GM18520 (cell line): ENCODE results near the gene GNAL.

ENCODE experiments used
- ATAC-seq: cut with Tn5 transposase; IDR thresholded peaks from one replicate; pipeline ENCODE4 v1.9.1; 2021; ENCODE audit not compliant: unreplicated experiment

Gene GNAL

DNA sequence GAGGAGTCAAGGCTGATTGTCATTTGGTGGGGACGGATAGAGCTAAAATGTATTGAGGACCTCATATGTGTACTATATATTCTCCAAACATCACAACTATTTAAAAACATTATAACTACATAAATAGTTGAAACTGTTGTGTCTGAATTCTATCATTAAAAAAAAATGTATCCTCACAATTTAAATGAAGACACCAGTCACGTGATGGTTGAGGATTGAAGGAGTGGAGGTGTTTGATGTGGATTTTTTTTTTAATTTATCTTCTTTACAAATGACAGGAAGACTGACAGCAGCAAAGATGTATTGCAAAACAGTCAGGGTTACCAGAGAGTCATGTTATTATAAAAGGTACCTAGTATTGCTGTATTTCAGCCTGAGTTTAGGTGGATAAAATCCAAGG lies 30.0 kb downstream of the GNAL start:
- ATAC-seq: no peak

DNA sequence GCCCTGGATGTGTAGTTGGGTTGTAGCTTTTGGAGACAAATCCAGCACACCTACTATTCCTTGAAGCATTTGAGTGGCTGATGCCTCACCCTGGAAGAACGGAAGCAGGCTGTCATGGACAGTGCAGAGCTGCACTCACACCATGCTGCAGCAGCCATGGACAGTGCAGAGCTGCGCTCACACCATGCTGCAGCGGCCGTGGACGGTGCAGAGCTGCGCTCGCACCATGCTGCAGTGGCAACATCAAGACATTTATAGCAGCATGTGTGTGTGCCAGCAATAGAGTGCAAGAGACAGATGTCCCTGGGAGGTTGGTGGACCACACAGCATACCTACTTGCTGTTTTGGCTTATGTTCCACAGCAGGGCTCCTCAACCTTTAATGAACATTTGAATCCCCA lies 30.6 kb downstream of the GNAL start:
- no peak for ATAC-seq

DNA sequence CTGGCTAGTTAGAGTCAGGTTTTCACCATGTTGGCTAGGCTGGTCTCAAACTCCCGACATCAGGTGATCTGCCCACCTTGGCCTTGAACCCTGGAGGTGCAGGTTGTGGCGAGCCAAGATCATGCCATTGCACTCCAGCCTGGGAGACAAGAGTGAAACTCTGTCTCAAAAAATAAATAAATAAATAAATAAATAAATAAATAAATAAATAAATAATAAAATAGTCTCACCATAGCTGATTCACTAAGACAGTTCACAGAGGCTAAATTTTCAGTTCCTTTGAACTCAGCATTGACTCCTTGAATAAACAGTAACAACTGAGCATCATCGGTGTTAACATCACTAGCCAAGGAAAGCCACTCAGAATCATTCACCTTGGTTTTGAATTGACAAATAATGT lies 32.7 kb downstream of the GNAL start:
- ATAC-seq: no peak

DNA sequence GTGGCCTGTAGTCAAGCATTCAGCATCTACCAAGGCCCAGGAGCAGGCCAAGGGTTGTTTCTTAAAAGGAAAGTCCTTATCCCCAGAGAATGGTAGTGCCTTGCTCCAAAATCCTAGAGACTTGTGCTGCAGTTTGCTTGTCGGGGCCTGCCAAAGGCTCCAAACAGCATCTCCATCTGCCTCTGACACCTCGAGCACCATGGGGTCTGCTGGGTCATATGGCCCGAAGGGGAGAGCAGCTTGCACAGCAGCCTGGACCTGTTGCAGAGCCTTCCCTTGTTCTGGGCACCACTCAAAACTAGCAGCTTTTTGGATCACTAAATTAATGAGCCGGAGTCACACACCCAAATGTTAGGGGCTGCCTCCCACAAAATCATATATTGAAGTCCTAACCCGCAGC lies 35.7 kb downstream of the GNAL start:
- ATAC-seq: no peak

DNA sequence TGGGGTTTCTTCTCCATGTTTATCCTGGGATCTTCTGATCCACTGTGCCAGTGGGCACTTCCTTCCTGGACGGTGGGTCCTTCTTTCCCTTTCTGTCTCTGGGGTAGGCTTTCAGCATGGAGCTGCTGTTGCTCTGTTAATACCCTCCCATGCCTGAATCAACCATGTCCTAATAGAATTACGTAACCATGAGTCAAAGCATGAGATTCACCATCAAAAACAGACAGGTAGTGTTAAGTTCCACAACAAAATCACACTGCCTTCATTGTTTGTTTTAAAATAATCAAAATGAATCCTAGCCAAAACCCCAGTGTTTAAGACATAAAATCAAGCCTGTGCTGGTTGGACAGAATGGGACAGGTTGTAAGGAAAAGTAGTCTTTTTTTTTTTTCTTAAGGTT lies 37.5 kb downstream of the GNAL start:
- ATAC-seq: no peak

DNA sequence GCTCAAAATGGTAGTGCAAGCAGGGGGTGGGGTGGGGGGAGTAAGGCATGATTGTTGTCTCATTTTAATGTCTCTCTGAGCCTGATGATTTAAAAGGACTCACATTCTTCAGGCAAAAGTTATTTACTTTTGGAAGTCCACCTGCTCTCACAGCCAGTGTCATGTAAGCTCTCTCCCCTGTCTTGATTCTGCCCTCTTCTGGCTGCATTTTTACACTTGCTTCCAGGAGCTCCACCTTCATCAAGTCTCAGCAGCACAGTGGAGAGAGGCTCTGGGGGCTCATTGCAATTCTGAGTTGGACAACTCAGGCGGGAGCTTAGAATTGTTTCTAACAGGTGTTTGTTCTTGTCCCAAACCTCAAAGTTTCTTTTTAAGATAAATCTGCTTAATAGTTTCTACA lies 39.2 kb downstream of the GNAL start:
- no peak for ATAC-seq

DNA sequence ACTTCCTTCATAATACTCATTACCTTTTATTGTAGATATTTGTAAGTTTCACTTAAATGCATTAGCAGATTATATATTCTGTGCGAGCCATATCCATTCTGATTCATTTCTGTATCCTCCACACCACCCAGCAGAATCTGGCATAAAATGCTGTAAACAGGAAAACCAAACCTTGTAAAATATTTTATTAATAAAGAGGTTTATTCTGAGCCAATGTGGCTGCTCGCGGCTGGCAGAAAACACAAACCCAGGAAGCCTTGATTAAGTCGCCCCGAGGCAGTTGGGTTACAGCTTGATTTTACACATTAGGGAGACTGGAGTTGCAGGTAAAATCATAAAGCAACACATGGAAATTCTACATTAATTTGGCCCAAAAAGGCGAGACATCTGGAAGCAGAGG lies 40.5 kb downstream of the GNAL start:
- no peak for ATAC-seq

DNA sequence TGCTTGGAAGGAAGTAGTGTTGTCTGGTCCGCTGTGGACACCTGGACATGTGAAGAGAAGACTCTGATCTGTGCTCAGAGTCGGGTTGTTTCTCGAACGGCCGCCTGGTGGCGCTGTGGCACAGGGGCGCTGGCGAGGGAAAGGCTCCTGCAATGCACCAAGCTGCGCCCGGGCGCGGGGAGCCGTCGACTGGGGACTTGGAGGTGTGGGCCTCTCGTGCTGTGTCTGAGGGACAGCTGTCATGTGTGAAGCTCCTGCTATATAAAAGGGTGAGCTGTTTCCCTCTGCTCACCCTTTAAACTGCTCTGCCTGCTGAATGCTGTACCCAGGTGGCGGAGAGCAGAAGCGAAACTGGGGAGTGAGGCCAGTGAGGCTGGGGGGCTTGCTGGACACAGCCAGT lies 44.0 kb downstream of the GNAL start:
- ATAC-seq: no peak

DNA sequence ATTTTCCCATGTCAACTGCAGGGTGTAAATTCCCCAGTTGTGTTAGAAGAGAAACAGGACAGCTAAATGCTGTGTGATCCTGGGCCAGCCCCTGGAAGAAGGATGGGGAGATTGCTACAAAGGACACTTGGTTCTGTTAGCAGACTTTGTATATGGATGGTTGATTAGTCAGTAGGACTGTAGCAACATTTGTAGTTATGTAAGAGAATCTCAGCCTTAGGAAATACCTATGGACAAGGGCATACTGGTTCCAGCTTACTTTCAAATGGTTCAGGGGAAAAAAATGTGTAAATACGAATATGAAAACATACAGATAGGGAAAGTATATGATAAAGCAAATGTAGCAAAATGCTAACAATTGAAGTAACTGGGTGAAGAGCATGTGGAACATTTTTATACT lies 47.6 kb downstream of the GNAL start:
- ATAC-seq: no peak

DNA sequence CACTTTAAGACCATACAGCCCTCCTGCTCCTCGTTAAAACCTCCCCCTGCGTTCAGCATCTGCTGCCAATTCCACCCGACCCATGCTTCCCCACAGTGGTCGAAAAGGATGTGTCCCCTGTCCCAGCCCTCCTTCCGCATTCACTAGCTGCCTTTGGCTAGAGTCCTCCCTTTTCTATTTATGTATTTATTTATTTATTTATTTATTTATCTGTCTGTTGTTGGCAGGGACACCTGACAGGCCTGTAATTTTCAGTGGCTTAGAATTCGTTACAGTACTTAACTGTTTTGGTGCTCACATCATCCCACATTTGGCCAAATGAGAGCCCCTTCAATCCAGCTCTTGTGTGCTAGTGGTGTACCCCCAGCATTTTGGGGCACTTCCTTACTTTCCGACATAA lies 50.8 kb downstream of the GNAL start:
- ATAC-seq: no peak

DNA sequence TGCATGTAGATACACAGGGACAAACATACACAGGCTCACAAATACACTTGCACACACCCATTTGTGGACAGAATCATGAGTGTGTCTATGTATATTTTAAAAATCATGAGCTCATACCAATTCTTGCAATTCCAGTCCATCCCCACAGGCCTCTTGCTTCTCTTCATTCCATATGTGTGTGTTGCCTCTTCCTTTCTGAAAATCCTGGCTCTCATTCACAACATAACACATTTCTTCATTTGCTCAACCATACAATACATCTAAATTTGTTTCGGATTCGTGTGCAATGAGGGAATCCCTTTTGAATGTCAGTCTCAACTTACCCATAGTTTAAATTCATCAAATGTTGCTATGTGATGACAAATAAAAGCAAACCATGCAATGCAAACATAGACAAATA lies 51.4 kb downstream of the GNAL start:
- ATAC-seq: no peak

DNA sequence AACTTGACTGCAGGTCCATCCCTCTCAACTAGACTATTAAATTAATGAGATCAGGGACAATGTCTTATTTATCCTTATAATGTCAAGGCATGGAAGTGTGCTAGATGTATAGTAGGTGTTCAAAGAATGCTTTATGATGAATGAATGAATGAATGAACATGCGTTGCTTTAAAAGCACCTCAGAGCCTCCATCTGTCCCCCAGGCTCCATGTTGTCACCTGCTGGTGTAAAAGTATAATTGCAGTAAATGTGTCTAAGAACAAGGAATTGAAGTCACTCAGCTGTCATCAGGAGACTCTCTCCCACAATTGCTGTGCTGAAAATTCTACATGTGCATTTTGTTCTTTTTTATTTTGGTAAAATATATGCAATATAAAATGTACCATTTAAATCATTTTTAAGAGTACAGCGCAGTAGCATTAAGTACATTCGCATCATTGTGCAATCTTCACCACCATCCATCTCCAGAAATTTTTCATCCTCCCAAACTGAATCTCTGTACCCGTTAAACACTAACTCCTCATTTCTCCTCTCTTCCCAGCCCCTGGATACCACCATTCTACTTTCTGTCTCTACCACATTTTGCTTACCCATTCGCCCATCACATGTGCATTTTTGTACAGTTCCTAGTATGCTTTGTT lies 52.6 kb downstream of the GNAL start:
- no peak for ATAC-seq

DNA sequence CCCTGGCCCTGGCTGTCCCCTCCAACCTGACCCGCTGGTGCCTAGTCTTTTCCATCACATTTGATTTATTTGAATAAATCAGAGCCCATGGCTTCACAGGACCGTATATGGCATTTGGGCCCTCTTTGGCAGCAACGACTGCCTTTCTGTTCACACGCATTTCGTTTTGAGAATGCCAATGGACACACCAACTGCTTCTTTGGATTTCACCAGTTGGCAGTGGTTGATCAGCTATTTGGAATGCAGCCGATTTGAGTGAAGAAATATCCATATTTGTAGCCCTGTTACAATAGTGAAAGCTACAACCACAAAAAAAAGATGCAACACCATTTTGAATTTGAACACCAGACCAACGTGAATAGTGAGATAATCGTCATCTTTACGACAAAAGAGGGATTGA lies 56.5 kb downstream of the GNAL start:
- no peak for ATAC-seq

DNA sequence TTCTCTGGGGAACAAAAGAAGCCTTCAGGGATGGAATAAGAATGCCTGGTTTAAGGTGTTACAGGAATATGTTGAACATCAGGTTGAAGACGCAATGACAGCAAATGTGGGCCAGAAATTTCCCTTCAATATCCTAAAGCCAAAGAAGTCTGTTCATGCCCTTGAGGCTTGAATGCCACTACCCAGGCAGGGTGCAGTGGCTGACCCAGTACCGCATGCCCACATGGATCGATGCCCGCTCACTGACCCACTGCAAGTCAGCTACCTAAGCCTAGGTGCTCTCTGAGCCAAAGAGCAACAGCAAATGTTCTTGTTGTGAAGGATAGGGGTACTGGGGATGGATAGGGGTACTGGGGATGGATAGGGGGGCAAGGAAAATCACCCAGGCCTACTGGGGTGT lies 58.2 kb downstream of the GNAL start:
- ATAC-seq: no peak

DNA sequence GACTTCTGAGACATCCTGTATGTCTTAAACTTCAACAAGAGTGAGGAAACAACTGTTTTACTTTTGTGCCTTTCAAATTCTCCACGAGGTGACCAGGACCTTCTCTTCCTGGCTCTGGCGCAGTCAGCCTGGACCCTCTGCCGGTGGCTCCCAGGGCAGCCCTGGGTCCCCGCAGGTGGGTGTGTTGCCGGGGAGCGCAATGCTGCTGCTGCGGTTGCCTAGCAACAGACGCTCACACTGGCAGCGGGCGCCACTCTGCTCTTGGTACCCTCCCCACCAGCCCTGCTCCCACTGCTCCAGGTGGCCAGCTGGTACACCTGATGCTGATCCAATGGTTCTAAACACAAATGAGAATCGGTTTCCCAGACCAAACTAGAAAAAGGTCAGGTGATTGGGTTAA lies 58.7 kb downstream of the GNAL start:
- ATAC-seq: no peak

DNA sequence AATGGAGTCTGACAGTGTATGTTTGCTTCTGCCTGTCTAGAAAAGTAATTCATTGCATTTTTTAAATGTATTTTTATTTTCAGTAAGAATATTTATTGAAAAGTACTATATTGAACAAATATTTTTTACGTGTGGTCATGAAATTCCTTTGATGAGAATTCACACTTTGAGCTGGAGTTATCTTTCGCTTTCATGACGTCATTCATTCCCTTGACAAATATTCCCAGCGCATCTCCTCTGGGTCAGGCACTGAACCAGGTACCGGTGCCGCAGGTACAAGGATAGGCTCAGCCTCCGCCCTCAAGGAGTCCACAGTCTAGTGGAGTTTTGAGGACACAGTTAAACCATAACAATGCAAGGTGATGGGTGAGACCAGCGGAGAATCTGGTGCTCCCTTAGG lies 60.2 kb downstream of the GNAL start:
- no peak for ATAC-seq

DNA sequence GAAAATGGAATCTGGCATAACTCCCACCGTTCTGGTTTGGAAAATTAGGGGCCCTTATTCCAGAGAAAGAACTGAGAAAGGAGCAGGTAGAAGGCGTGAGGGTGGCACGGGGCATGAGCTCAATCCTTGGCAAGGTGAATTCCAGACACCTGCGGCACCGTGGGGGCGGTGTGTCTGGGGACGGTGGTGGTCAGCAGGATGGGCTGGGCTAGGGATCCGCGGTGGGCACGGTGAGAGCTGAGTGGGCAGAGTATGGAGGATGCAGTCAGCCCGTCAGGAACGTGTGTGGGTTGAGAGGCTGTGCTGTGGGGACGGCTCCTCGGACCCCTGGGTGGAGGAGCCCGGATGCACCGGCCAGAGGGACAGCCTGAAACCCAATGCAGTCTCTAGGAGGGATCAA lies 61.1 kb downstream of the GNAL start:
- ATAC-seq: no peak

DNA sequence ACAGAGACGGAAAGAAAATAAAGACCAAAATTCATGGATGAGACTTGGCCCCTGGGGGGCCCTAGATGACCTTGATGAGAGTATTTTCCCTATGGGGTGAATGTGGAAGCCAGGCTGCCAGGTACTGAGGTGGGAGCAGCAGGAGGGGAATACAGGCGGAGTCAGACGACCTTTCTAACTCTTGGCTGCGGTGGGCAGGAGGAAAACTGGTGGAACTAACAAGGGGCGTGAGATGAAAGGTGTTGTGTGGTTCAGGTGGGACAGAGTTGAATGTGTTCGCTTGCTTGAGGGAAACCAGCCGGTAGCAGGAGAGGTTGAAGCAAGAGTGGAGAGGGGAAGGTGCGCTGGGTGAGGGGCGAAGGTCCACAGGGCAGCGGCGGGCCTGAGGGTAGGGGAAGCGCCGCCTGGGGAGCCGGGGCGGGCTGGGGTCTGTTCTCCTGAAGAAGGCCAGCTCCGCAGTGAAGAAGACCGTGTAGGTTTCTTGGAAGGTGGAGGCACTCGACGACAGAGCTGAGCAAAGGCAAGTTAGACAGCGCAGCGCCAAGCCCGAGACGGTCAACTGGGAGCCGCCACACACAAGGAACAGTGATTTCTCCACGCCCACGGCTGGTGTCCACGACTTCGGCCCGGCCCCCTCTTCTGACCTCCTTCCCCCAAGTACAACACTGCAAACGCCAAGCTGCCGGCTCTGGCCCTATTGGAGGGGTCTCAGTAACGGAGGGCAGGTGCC lies 61.7 kb downstream of the GNAL start:
- ATAC-seq: no peak

DNA sequence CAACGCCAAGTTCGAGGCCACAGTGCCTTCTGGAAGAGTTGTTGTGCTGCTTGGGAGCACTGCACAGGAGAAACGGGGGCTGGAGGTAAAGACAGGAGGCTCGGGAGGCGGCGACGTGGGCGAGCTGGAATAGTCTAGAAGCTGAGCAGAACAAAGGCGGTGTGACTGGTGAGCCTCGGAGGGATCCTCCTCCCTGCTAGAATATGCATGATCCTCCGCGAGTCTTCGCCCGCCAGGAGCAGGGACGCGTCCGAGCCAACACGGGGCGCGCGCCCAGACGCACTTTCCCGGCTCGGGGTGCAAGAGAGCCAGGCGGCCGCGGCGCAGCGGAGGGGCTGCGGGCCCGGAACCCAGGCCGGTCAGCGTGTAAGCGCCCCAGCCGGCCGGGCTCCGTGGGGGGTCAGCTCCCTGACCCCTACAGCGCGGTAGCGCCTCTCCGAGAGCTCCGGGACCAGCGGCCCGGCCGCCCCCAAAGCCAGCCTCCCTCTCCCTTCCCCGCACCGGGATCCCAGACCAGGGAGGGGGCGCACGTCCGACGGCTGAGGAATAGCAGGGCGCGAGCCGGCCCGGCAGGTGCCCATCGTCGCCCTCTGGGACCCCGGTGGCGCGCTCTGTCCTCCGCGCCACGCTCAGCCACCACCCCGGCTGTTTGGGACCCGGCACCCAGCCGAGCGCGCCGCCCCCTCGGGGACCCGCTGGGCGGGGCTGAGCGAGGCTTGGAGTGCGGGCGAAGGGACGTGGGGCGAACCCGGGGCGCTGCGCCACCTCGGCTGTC lies 62.5 kb downstream of the GNAL start:
- ATAC-seq: no peak

DNA sequence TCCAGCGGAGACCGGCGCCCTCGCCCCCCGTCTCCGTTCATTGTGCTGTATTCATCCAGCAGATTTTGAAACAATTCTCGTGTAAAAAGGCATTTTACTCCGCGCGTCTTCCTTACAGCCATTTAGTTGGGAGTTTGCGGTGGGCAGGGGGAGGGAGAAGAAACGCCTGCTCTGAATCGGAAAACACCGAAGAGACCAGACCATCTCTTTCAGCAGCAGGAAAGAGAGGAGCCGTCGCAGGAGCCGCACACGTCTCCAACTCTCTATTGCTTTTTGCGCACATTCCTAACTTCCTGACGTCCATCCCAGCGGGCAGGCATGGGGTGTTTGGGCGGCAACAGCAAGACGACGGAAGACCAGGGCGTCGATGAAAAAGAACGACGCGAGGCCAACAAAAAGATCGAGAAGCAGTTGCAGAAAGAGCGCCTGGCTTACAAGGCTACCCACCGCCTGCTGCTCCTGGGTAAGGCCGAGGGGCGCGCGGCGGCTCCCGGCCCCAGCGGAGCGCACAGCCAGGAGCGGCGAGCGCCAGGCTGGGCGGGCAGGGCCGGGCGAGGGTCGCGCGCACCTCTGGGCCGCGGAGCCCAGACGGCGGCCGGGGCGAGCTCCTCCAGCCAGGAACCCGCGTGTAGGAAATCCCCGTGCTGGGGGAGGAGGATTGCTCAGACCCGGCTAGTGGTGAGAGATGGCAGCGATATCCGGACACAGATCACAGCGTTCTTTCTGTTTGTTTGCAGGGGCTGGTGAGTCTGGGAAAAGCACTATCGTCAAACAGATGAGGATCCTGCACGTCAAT lies 63.2 kb downstream of the GNAL start:
- no peak for ATAC-seq

DNA sequence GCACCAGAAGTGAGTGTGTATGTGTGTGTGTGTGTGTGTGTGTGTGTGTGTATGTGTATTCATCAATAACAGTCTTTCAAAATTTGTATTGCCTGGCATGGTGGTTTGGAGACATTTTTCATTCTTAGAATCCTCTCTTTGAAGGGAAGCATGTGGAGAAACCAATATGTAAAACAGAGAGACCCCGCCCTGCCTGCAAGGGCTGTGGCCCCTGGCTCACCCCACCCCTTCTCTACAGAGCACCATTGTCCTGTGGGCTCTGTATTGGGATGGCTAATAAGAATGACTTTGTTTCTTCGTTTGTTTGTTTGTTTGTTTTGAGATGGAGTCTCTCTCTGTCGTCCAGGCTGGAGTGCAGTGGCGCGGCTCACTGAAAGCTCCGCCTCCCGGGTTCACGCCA lies 65.9 kb downstream of the GNAL start:
- ATAC-seq: no peak
